Adrenal gland (tissue), 12 donors: Measurements from ENCODE around the gene PSMD8. TPM values are rescaled to one million over a fixed set of nuclear protein-coding genes. Genes with fewer than 3 reads are reported as not detected.

Source experiments
- DNase-seq, 7 donors: peaks; one replicate each; pipeline ENCODE4 v3.0.0-alpha.2; 2019 to 2020
- H3K27ac ChIP-seq, 5 donors: fragments of 200-600 bp; sonication (generic) in 4 of 5; 1 replicate in 3 of 5; 2 replicates in 2 of 5; pipeline versions ENCODE4 v1.5.1 to v1.8.0; 2016 to 2020; ENCODE audit warnings: mild to moderate bottlenecking in 1 of 5
- H3K27me3 ChIP-seq: fragments of 200-600 bp; 2 replicates; pipeline ENCODE4 v1.8.0; 2021
- H3K36me3 ChIP-seq, 2 donors: fragments of 200-600 bp; replicated peaks in 1 of 2; 1 replicate in 1 of 2; 2 replicates in 1 of 2; pipeline versions ENCODE4 v1.5.1 to v1.8.0; 2018 to 2022
- H3K4me1 ChIP-seq, 2 donors: fragments of 200-600 bp; replicated peaks in 1 of 2; 1 replicate in 1 of 2; 2 replicates in 1 of 2; pipeline versions ENCODE4 v1.5.1 to v1.8.0; 2018 to 2021
- H3K4me3 ChIP-seq, 4 donors: fragments of 200-600 bp; sonication (generic) in 3 of 4; one replicate each; pipeline ENCODE4 v1.5.1; 2016 to 2018
- H3K9me3 ChIP-seq, 3 donors: fragments of 200-600 bp; sonication (generic) in 1 of 3; replicated peaks in 1 of 3; 1 replicate in 2 of 3; 2 replicates in 1 of 3; pipeline versions ENCODE4 v1.5.1 to v1.8.0; 2016 to 2021
- CTCF ChIP-seq, 6 experiments: fragments of 450-650 bp in 4 of 6; fragments of 200-600 bp in 2 of 6; sonication (generic) in 1 of 6; IDR thresholded peaks; 1 replicate in 5 of 6; 2 replicates in 1 of 6; pipeline versions ENCODE4 v1.5.1 to v1.8.0; 2016 to 2021; ENCODE audit warnings: antibody characterized with exemption in 6 of 6, mild to moderate bottlenecking in 2 of 6, moderate library complexity in 1 of 6
- POLR2A ChIP-seq, 2 donors: fragments of 450-650 bp; IDR thresholded peaks; one replicate each; pipeline ENCODE4 v1.6.1; 2017; ENCODE audit warnings: antibody characterized with exemption in 2 of 2, mild to moderate bottlenecking in 2 of 2, moderate library complexity in 1 of 2
- WGBS, 4 donors: extraction: QIAGEN DNeasy Blood & Tissue Kit in 2 of 4; methylation state at CpG; one replicate each; pipeline versions ENCODE4 v1.1.5 to v1.1.7; 2013 to 2017; 5-methylcytosine and 5-hydroxymethylcytosine counted together
- intact Hi-C, 2 donors: fragments of 100-400 bp; cut with DNase I; formaldehyde crosslinking; loops; one replicate each; pipeline versions ENCODE4 v1.14.1 to v1.15.0; 2022 to 2023
- polyA plus RNA-seq, 3 donors: library from polyadenylated mRNA; stranded (reverse); fragments of 200-250 nt in 2 of 3; fragments of 350-450 nt in 1 of 3; fragmentation: Illumina TruSeq in 1 of 3; extraction: RNeasy Lipid Tissue Mini Kit (QIAGEN cat#74804) in 1 of 3; gene quantifications; one replicate each; pipeline ENCODE4 v1.2.3, GENCODE V29; 2013 to 2014
- total RNA-seq, 9 donors: library from RNA; depleted of rRNA in 4 of 9; stranded (reverse); fragments of >200 nt in 4 of 9; fragments of 120-200 nt in 1 of 9; fragmentation: NEBNext Ultra II Directional in 1 of 9; extraction: Animal tissue kit (Norgen Biotek cat#: 25700) in 1 of 9; gene quantifications; one replicate each; pipeline versions ENCODE4 v1.1.0 to v1.2.4, GENCODE V29; 2013 to 2023
- donor health status: healthy with polysubstance abuse.
- donor health status: Bipolar disorder and iron deficiency.
- donor health status: DM: yes; HTN: yes; CAD: no.
- donor health status: DM: no; HTN: no; CAD: no.
- donor health status: DM: no; HTN: no; CAD: no.
- donor health status: DM: yes; HTN: yes; CAD: no.

The PSMD8 gene
- total and polyA plus RNA-seq, 12 donors: 53.1 to 330 (median 205) TPM

GRCh38 chr19:38350883-38351282 lies 23.5 kb upstream of the PSMD8 start:
- no peak overlapping the region for H3K4me3 ChIP-seq
- no peaks in the 10 kb centered on the region for H3K27me3 ChIP-seq
- no peaks in the 10 kb centered on the region for H3K36me3 ChIP-seq
- WGBS, 4 donors: 78 to 92% (median 89%) methylated on average over 3 of the region's 3 CpGs
- TF ChIP-seq CTCF (IDR thresholded peaks at IDR 0.05) (no peak), POLR2A (IDR thresholded peaks at IDR 0.05) (no peak)
- H3K4me1 ChIP-seq: no peaks in the 10 kb centered on the region
- H3K27ac ChIP-seq: no peak overlapping the region
- intact Hi-C loops: no loop called here
- H3K9me3 ChIP-seq: no peaks in the 10 kb centered on the region
- DNase-seq: no peak

DNA sequence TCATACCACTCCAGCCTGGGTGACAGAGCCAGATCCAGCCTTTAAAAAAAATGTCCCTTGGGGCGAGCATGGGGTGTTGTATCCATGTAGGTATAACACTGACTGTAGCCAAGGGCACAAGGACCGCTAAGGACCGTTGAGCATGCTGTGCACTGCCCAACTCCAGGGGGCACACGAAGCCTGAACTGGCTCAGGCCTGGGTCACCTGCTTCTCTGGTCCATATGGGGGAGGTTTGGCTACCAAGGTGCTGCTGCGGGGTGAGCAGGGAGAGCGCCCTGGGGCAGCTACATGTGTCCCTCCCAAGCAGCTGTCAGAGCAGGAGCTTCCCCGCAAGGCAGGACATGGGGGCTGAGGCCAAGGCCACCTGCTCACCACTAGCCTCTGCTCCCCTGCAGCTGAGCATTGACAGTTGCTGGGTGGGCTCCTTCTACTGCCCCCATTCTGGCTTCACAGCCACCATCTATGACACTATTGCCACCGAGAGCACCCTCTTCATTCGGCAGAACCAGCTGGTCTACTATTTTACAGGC lies 22.4 kb upstream of the PSMD8 start:
- Histone ChIP-seq H3K4me3 (no peak overlapping the region), H3K27ac (no peak overlapping the region), H3K27me3 (peaks cover 2% of the 10 kb centered on the region), H3K36me3 (no peaks in the 10 kb centered on the region), H3K4me1 (no peaks in the 10 kb centered on the region), H3K9me3 (no peaks in the 10 kb centered on the region)
- DNase-seq: no peak
- TF ChIP-seq POLR2A (IDR thresholded peaks at IDR 0.05) (no peak), CTCF (IDR thresholded peaks at IDR 0.05) (no peak)
- WGBS, 4 donors: 72 to 81% (median 74%) methylated on average over 3 to 9 of the region's 9 CpGs
- intact Hi-C loops: no loop called here

DNA sequence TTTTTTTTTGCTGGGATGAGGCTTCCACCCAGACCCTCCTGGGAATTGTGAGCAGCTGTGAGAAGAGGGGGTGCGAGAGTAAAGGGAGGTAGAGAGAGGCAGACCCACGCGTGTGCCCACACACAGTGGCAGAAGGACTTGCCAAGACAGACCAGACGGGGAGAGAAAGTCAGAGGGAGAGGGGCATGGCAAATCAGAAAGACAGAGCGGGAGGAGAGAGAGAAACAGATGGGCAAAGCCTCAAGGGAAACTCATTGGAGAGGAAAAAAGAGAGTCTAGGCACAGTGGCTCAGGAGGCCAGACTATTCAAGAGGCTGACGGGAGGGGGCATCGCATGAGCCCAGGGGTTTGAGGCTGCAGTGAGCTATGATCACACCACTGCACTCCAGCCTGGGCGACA lies 21.8 kb upstream of the PSMD8 start:
- TF ChIP-seq CTCF (IDR thresholded peaks at IDR 0.05): no peak
- no peak for TF ChIP-seq POLR2A (IDR thresholded peaks at IDR 0.05)
- no peak for DNase-seq
- intact Hi-C loops: no loop called here
- Histone ChIP-seq H3K27me3 (peaks cover 3% of the 10 kb centered on the region), H3K4me3 (no peak overlapping the region), H3K36me3 (no peaks in the 10 kb centered on the region), H3K4me1 (no peaks in the 10 kb centered on the region), H3K9me3 (no peaks in the 10 kb centered on the region), H3K27ac (no peak overlapping the region)
- 74 to 80% (median 79%) methylated on average over 8 of the region's 8 CpGs for WGBS, 4 donors

- Histone ChIP-seq H3K27ac (no peak overlapping the region), H3K9me3 (no peaks in the 10 kb centered on the region), H3K4me3 (no peak overlapping the region), H3K4me1 (no peaks in the 10 kb centered on the region), H3K36me3 (no peaks in the 10 kb centered on the region), H3K27me3 (peaks cover 3% of the 10 kb centered on the region)
- TF ChIP-seq CTCF (IDR thresholded peaks at IDR 0.05): no peak
- no peak for TF ChIP-seq POLR2A (IDR thresholded peaks at IDR 0.05)
- DNase-seq: no peak
- intact Hi-C loops: no loop called here
- WGBS, 4 donors: 69 to 76% (median 71%) methylated on average over 16 of the region's 16 CpGs
These were observed 18.3 kb upstream of the PSMD8 start for GRCh38 chr19:38355728-38356725.
